K562 (cell line): ENCODE results near the gene UTS2R. TPM values are rescaled to one million over a fixed set of nuclear protein-coding genes. Genes with fewer than 3 reads are reported as not detected.

Experiments
- CBX3 ChIP-seq, 2 experiments: IDR thresholded peaks; 1 replicate in 1 of 2; 2 replicates in 1 of 2; pipeline ENCODE4 v1.6.1; 2012; ENCODE audit warnings: inconsistent platforms in 2 of 2, low read length in 2 of 2, borderline replicate concordance in 1 of 2, control low read depth in 1 of 2
- CBX5 ChIP-seq: IDR thresholded peaks from 2 replicates; pipeline ENCODE4 v1.6.1; 2014; ENCODE audit warnings: low read depth, borderline replicate concordance
- E2F3 ChIP-seq: fragments of 250-450 bp; sonication (Bioruptor Pico); IDR thresholded peaks from 2 replicates; pipeline ENCODE4 v1.4.0; 2020; ENCODE audit warnings: mild to moderate bottlenecking
- FOXA1 ChIP-seq: fragments of 450-650 bp; IDR thresholded peaks from 2 replicates; pipeline ENCODE4 v1.6.1; 2016; ENCODE audit warnings: mild to moderate bottlenecking, borderline replicate concordance
- GMEB1 ChIP-seq: fragments of 250-450 bp; sonication (Bioruptor Pico); IDR thresholded peaks from 2 replicates; pipeline ENCODE4 v1.4.0; 2020; ENCODE audit warnings: mild to moderate bottlenecking
- HDAC2 ChIP-seq: fragments of 450-650 bp; IDR thresholded peaks from 2 replicates; pipeline ENCODE4 v1.6.1; 2016; ENCODE audit warnings: mild to moderate bottlenecking
- HDAC8 ChIP-seq: fragments of 450-650 bp; IDR thresholded peaks from 2 replicates; pipeline ENCODE4 v1.6.1; 2016; ENCODE audit warnings: mild to moderate bottlenecking, missing genetic modification characterization, moderate library complexity, missing compliant biosample characterization
- JUN ChIP-seq, 2 experiments: sonication (generic) in 1 of 2; formaldehyde crosslinking in 1 of 2; IDR thresholded peaks; 2 replicates each; pipeline versions ENCODE4 v1.6.1 to v1.8.0; 2012 to 2022; ENCODE audit warnings: borderline replicate concordance in 2 of 2, mild to moderate bottlenecking in 2 of 2, improper control_type of control experiment in 1 of 2, low read depth in 1 of 2, low read length in 1 of 2, missing genetic modification reagents in 1 of 2
- KLF16 ChIP-seq: IDR thresholded peaks from 2 replicates; pipeline ENCODE4 v1.6.1; 2016; ENCODE audit warnings: antibody characterized with exemption
- LEF1 ChIP-seq: fragments of 450-650 bp; IDR thresholded peaks from 2 replicates; pipeline ENCODE4 v1.6.1; 2016; ENCODE audit warnings: mild to moderate bottlenecking
- MEIS2 ChIP-seq: fragments of 450-650 bp; IDR thresholded peaks from 2 replicates; pipeline ENCODE4 v1.6.1; 2014; ENCODE audit warnings: mild to moderate bottlenecking; ENCODE audit not compliant: partially characterized antibody
- NCOR1 ChIP-seq: fragments of 450-650 bp; IDR thresholded peaks from 2 replicates; pipeline ENCODE4 v1.6.1; 2016; ENCODE audit warnings: mild to moderate bottlenecking, moderate library complexity
- POLR2AphosphoS5 ChIP-seq: IDR thresholded peaks from 2 replicates; pipeline ENCODE4 v1.6.1; 2011; ENCODE audit warnings: mild to moderate bottlenecking, low read depth, low read length, moderate library complexity; ENCODE audit not compliant: control insufficient read depth, insufficient read depth
- RAD21 ChIP-seq, 2 experiments: fragments of 250-450 bp in 1 of 2; fragments of 450-650 bp in 1 of 2; sonication (Bioruptor Pico) in 1 of 2; formaldehyde crosslinking in 1 of 2; IDR thresholded peaks in 1 of 2; conservative IDR thresholded peaks in 1 of 2; 2 replicates each; pipeline versions ENCODE4 v1.4.0 to v1.8.0; 2020 to 2022; ENCODE audit warnings: mild to moderate bottlenecking in 2 of 2, moderate library complexity in 1 of 2
- SNAPC5 ChIP-seq: fragments of 250-450 bp; sonication (Bioruptor Pico); IDR thresholded peaks from 2 replicates; pipeline ENCODE4 v1.8.0; 2021; ENCODE audit warnings: moderate library complexity, mild to moderate bottlenecking, inconsistent platforms
- SOX6 ChIP-seq: fragments of 450-650 bp; IDR thresholded peaks from 2 replicates; pipeline ENCODE4 v1.6.1; 2014; ENCODE audit warnings: mild to moderate bottlenecking
- SRSF3 ChIP-seq: fragments of 200-400 bp; formaldehyde crosslinking; IDR thresholded peaks from 2 replicates; pipeline ENCODE4 v1.6.1; 2016; ENCODE audit warnings: mild to moderate bottlenecking, low read length, moderate library complexity; ENCODE audit not compliant: insufficient read depth
- TCF7 ChIP-seq: sonication (generic); IDR thresholded peaks from 2 replicates; pipeline ENCODE4 v1.6.1; 2016; ENCODE audit warnings: antibody characterized with exemption, borderline replicate concordance
- TEAD4 ChIP-seq, 2 experiments: sonication (generic) in 1 of 2; formaldehyde crosslinking in 1 of 2; IDR thresholded peaks; 2 replicates each; pipeline versions ENCODE4 v1.6.1 to v1.8.0; 2012 to 2022; ENCODE audit warnings: borderline replicate concordance in 1 of 2, inconsistent platforms in 1 of 2, low read length in 1 of 2, mild to moderate bottlenecking in 1 of 2, missing genetic modification reagents in 1 of 2
- ZNF121 ChIP-seq: sonication (generic); formaldehyde crosslinking; conservative IDR thresholded peaks from 2 replicates; pipeline ENCODE4 v1.8.0; 2022; ENCODE audit warnings: missing genetic modification reagents
- ZNF311 ChIP-seq: fragments of 250-450 bp; sonication (Bioruptor Pico); IDR thresholded peaks from 2 replicates; pipeline ENCODE4 v1.4.0; 2020; ENCODE audit warnings: mild to moderate bottlenecking, moderate library complexity
- ZNF449 ChIP-seq: fragments of 250-450 bp; sonication (Bioruptor Pico); IDR thresholded peaks from 2 replicates; pipeline ENCODE4 v1.8.0; 2022; ENCODE audit warnings: moderate library complexity, mild to moderate bottlenecking, inconsistent platforms
- ZNF644 ChIP-seq: fragments of 200-800 bp; sonication (Bioruptor generic); IDR thresholded peaks from 2 replicates; pipeline ENCODE4 v1.6.1; 2016; ENCODE audit warnings: low read depth, missing genetic modification characterization, missing compliant biosample characterization
- polyA plus RNA-seq, 8 experiments: library from polyadenylated mRNA; depleted of rRNA in 4 of 8; stranded (reverse) in 5 of 8; unstranded in 3 of 8; fragments of >200 nt; fragmentation: Nextera tagmentation in 2 of 8; fragmentation: Illumina TruSeq in 1 of 8; extraction: Ambion mirVana in 2 of 8; extraction: Trizol in 1 of 8; gene quantifications; 2 replicates each; pipeline versions ENCODE4 v1.2.1 to v1.2.3, GENCODE V29; 2011 to 2014; ENCODE audit warnings: inconsistent platforms in 1 of 8, missing spikeins in 1 of 8
- total RNA-seq, 7 experiments: library from RNA; depleted of rRNA in 6 of 7; stranded (reverse); fragments of >200 nt in 6 of 7; fragmentation: Illumina TruSeq in 2 of 7; extraction: Trizol in 2 of 7; gene quantifications; 2 replicates each; pipeline versions ENCODE4 v1.2.1 to v1.2.3, GENCODE V29; 2011 to 2021; ENCODE audit warnings: low replicate concordance in 1 of 7

The UTS2R gene
- total and polyA plus RNA-seq, 9 of the 15 experiments (the other 6 are each of a cell fraction or from before 2014, with no cell fraction given) = 0.22 TPM; not detected in 8

GRCh38 chr17:82345151-82345976, 26.2 kb upstream of the UTS2R start (continued):
- TF ChIP-seq ZNF644 (tag) (peak; percentile 66; the same call in 1 of the 2 replicates), SRSF3 (no peak), ZNF121 (CRISPR knock-in tag) (no peak), CBX5 (peak; percentile 48; the same call in 1 of the 2 replicates), RAD21 (CRISPR knock-in tag; conservative IDR thresholded peaks at IDR 0.05 in 1 of 2, IDR thresholded peaks at IDR 0.05 in 1 of 2) (no peak), NCOR1 (peak; percentile 98), E2F3 (CRISPR knock-in tag) (0 out of 2 replicates have a peak, but pooled peaks have one; percentile 23), JUN (IDR thresholded peaks at IDR 0.05; ENCODE audit: borderline replicate concordance, low read depth, low read length) (0 out of 2 replicates have a peak, but pooled peaks have one; percentile 23), JUN (CRISPR knock-in tag; IDR thresholded peaks at IDR 0.05; ENCODE audit: borderline replicate concordance) (no peak; the same call in 1 of the 2 replicates), FOXA1 (no peak), CBX3 (IDR thresholded peaks at IDR 0.05; ENCODE audit: borderline replicate concordance in 1 of 2, low read length in 2 of 2) (peak in 1 of 2 experiments; percentile 78; a peak in 1 of 3 replicates), MEIS2 (peak; percentile 81), KLF16 (peak; percentile 95), SNAPC5 (CRISPR knock-in tag) (no peak), HDAC2 (peak; percentile 90), GMEB1 (CRISPR knock-in tag) (no peak), LEF1 (peak; percentile 94; the same call in 1 of the 2 replicates), HDAC8 (peak; percentile 92), ZNF449 (0 out of 2 replicates have a peak, but pooled peaks have one; percentile 9), TEAD4 (IDR thresholded peaks at IDR 0.05; ENCODE audit: low read length) (peak; percentile 98), TEAD4 (CRISPR knock-in tag; IDR thresholded peaks at IDR 0.05; ENCODE audit: borderline replicate concordance) (no peak), POLR2AphosphoS5 (peak; percentile 97), ZNF311 (CRISPR knock-in tag) (peak; percentile 64; the same call in 1 of the 2 replicates), SOX6 (peak; percentile 95), TCF7 (no peak)
